Stomach (tissue), 4 donors: Measurements from ENCODE around the gene ATP2A2.

Experiments
- POLR2A ChIP-seq, 4 donors: fragments of 450-650 bp; IDR thresholded peaks; one replicate each; pipeline ENCODE4 v1.6.1; 2016; ENCODE audit warnings: antibody characterized with exemption in 4 of 4, control low read depth in 2 of 4, mild to moderate bottlenecking in 1 of 4, moderate library complexity in 1 of 4
- TF ChIP-seq, protein P1 (sequence below), 7 experiments: fragments of 450-650 bp in 4 of 7; fragments of 200-600 bp in 3 of 7; sonication (generic) in 3 of 7; IDR thresholded peaks; one replicate each; pipeline ENCODE4 v1.5.1; 2016 to 2019; ENCODE audit warnings: antibody characterized with exemption in 7 of 7, control low read depth in 2 of 7, mild to moderate bottlenecking in 1 of 7

DNA sequence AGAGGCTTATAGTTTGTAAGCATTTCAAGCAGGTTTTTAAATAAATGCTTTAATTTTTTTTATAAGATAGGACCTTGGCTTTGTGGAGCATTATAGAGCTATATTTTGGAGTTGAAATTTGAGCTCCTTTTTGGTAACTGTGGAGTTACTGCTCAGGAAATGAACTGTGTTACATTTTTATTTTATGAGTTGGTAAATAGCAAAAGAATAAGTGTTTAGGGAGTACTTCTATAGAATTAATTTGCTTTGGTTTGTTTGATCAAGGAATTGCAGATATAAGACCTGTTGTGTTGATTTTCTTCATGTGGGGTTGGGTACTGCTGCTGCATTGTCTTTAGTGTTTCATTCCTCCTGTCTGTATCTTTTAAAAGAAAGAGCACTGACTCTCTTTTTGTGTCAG, 3.5 kb downstream of the ATP2A2 start:
- TF ChIP-seq, protein P1, sequence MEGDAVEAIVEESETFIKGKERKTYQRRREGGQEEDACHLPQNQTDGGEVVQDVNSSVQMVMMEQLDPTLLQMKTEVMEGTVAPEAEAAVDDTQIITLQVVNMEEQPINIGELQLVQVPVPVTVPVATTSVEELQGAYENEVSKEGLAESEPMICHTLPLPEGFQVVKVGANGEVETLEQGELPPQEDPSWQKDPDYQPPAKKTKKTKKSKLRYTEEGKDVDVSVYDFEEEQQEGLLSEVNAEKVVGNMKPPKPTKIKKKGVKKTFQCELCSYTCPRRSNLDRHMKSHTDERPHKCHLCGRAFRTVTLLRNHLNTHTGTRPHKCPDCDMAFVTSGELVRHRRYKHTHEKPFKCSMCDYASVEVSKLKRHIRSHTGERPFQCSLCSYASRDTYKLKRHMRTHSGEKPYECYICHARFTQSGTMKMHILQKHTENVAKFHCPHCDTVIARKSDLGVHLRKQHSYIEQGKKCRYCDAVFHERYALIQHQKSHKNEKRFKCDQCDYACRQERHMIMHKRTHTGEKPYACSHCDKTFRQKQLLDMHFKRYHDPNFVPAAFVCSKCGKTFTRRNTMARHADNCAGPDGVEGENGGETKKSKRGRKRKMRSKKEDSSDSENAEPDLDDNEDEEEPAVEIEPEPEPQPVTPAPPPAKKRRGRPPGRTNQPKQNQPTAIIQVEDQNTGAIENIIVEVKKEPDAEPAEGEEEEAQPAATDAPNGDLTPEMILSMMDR (IDR thresholded peaks at IDR 0.05), result no peak
- TF ChIP-seq POLR2A (IDR thresholded peaks at IDR 0.05), result no peak
